Measurements from ENCODE around the gene CCDC171. TPM values are rescaled to one million over a fixed set of nuclear protein-coding genes. Genes with fewer than 3 reads are reported as not detected.

The CCDC171 gene
- total RNA-seq, 1 experiment from 2014 or later: 2.6 TPM

DNA sequence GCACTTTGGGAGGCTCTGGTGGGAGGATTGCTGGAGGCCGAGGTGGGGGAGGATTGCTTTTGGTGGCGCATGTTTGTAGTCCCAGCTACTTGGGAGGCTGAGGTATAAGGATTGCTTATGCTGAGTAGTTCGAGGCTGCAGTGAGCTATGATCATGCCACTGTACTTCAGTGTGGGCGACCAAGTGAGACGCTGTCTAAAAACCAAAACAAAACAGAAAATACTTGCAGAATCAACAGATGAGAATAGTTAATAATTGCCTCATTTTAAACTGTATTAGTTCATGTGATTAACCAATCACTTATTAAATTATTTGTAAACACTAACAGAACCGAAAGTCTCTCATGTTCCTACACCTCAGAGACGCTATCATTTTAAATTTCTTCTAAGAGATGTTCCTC lies 118.1 kb downstream of the CCDC171 start:
- no TSS peak for BruUV-seq (replicated peaks)
- no peaks in the 10 kb centered on the region for H3K9me3 ChIP-seq (ENCODE audit: control insufficient read depth in 1 of 2, insufficient read depth in 1 of 2, low read depth in 1 of 2, low read length in 2 of 2)
- no peaks in the 10 kb centered on the region for H3K9me2 ChIP-seq (ENCODE audit: insufficient read depth)
- H3K27ac ChIP-seq (ENCODE audit: low read depth, low read length): no peak overlapping the region
- no peaks in the 10 kb centered on the region for H3K27me3 ChIP-seq (ENCODE audit: insufficient read depth, low read length)
- no peak for DNase-seq (ENCODE audit: low read depth, low spot score)
- H3K9ac ChIP-seq (ENCODE audit: low read length): no peak overlapping the region
- H3K4me2 ChIP-seq (ENCODE audit: low read length): no peak overlapping the region
- intact Hi-C loops (cut with micrococcal nuclease): no loop called here
- no peak overlapping the region for H2AFZ ChIP-seq (ENCODE audit: low read depth, low read length, poor library complexity, severe bottlenecking)
- H3K4me1 ChIP-seq (ENCODE audit: control insufficient read depth in 1 of 2, insufficient read depth in 2 of 2, low read length in 2 of 2): no peaks in the 10 kb centered on the region
- ATAC-seq: no peak
- ChIA-PET CTCF (no interaction called here), POLR2A (no interaction called here), RAD21 (ENCODE audit: low non-redundant PET in 1 of 2, low total read pairs in 2 of 2, uncharacterized antibody in 2 of 2, unreplicated experiment in 2 of 2) (no interaction called here)
- no peaks in the 10 kb centered on the region for H4K20me1 ChIP-seq (ENCODE audit: insufficient read depth)
- no peaks in the 10 kb centered on the region for H3K79me2 ChIP-seq (ENCODE audit: insufficient read depth, low read length)
- no peak overlapping the region for H3K4me3 ChIP-seq (replicated peaks in 1 of 2; ENCODE audit: low read depth in 1 of 2, low read length in 2 of 2)
- H3K36me3 ChIP-seq (ENCODE audit: control insufficient read depth in 1 of 2, insufficient read depth in 2 of 2, low read length in 2 of 2): no peaks in the 10 kb centered on the region
- no peak for TF ChIP-seq SRF (IDR thresholded peaks at IDR 0.05; ENCODE audit: low read depth)
- no peak for TF ChIP-seq POLR2AphosphoS5 (IDR thresholded peaks at IDR 0.05; ENCODE audit: low read depth, low read length)
- TF ChIP-seq, protein P1, sequence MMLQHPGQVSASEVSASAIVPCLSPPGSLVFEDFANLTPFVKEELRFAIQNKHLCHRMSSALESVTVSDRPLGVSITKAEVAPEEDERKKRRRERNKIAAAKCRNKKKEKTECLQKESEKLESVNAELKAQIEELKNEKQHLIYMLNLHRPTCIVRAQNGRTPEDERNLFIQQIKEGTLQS (IDR thresholded peaks at IDR 0.05): no peak
- TF ChIP-seq POLR2A (IDR thresholded peaks at IDR 0.05; ENCODE audit: borderline replicate concordance, extremely low read depth, insufficient read depth, insufficient read length): no peak
- TF ChIP-seq FOSL1 (IDR thresholded peaks at IDR 0.05; ENCODE audit: low read depth): no peak
- TF ChIP-seq ELF1 (IDR thresholded peaks at IDR 0.05; ENCODE audit: borderline replicate concordance, low read depth): no peak
- TF ChIP-seq CEBPB (IDR thresholded peaks at IDR 0.05; ENCODE audit: low read depth): no peak
- TF ChIP-seq CBX3 (IDR thresholded peaks at IDR 0.05; ENCODE audit: low read depth): no peak
- no peak for TF ChIP-seq TCF7L2 (IDR thresholded peaks at IDR 0.05; ENCODE audit: borderline replicate concordance, extremely low read depth, insufficient read depth, insufficient read length)

DNA sequence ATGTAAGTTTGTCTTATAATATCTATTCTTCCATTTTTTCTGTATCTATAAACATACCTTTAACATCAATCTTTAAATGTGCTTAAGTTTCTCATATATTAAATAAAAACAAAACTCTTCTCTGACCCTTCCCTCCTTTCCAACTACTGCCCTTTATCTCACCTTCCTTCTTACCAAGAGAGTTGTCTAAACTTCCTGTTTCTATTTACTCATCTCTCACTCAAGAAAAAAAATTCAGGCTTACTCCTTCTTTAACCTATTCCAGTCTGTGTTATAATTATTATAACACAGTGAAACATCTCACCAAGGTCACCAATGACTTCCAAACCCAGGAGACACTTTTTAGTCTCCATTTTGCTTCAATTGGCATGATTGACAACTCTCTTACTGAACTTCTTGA lies 140.9 kb downstream of the CCDC171 start:
- Histone ChIP-seq H3K9me3 (ENCODE audit: control insufficient read depth in 1 of 2, insufficient read depth in 1 of 2, low read depth in 1 of 2, low read length in 2 of 2) (no peaks in the 10 kb centered on the region), H3K4me1 (ENCODE audit: control insufficient read depth in 1 of 2, insufficient read depth in 2 of 2, low read length in 2 of 2) (peaks cover 12 to 14% of the 10 kb centered on the region in 2 experiments; a peak in 3 of 4 replicates), H3K9ac (ENCODE audit: low read length) (no peak overlapping the region), H3K36me3 (ENCODE audit: control insufficient read depth in 1 of 2, insufficient read depth in 2 of 2, low read length in 2 of 2) (no peaks in the 10 kb centered on the region), H3K79me2 (ENCODE audit: insufficient read depth, low read length) (no peaks in the 10 kb centered on the region), H3K4me2 (ENCODE audit: low read length) (no peak overlapping the region), H3K9me2 (ENCODE audit: insufficient read depth) (no peaks in the 10 kb centered on the region), H3K27ac (ENCODE audit: low read depth, low read length) (no peak overlapping the region), H3K27me3 (ENCODE audit: insufficient read depth, low read length) (no peaks in the 10 kb centered on the region), H4K20me1 (ENCODE audit: insufficient read depth) (no peaks in the 10 kb centered on the region), H2AFZ (ENCODE audit: low read depth, low read length, poor library complexity, severe bottlenecking) (no peak overlapping the region), H3K4me3 (replicated peaks in 1 of 2; ENCODE audit: low read depth in 1 of 2, low read length in 2 of 2) (no peak overlapping the region)
- ChIA-PET POLR2A (no interaction called here), CTCF (no interaction called here), RAD21 (ENCODE audit: low non-redundant PET in 1 of 2, low total read pairs in 2 of 2, uncharacterized antibody in 2 of 2, unreplicated experiment in 2 of 2) (no interaction called here)
- intact Hi-C loops (cut with micrococcal nuclease): no loop called here
- ATAC-seq (no peak), DNase-seq (ENCODE audit: low read depth, low spot score) (no peak)
- no TSS peak for BruUV-seq (replicated peaks)
- no peak for TF ChIP-seq POLR2A (IDR thresholded peaks at IDR 0.05; ENCODE audit: borderline replicate concordance, extremely low read depth, insufficient read depth, insufficient read length)
- TF ChIP-seq RAD21 (IDR thresholded peaks at IDR 0.05; ENCODE audit: low read depth): no peak
- no peak for TF ChIP-seq SP1 (IDR thresholded peaks at IDR 0.05; ENCODE audit: low read depth)
- no peak for TF ChIP-seq YY1 (IDR thresholded peaks at IDR 0.05; ENCODE audit: extremely low read depth, insufficient replicate concordance, low read depth, low read length)
- TF ChIP-seq, protein P1 (IDR thresholded peaks at IDR 0.05): no peak
- TF ChIP-seq, protein P2, sequence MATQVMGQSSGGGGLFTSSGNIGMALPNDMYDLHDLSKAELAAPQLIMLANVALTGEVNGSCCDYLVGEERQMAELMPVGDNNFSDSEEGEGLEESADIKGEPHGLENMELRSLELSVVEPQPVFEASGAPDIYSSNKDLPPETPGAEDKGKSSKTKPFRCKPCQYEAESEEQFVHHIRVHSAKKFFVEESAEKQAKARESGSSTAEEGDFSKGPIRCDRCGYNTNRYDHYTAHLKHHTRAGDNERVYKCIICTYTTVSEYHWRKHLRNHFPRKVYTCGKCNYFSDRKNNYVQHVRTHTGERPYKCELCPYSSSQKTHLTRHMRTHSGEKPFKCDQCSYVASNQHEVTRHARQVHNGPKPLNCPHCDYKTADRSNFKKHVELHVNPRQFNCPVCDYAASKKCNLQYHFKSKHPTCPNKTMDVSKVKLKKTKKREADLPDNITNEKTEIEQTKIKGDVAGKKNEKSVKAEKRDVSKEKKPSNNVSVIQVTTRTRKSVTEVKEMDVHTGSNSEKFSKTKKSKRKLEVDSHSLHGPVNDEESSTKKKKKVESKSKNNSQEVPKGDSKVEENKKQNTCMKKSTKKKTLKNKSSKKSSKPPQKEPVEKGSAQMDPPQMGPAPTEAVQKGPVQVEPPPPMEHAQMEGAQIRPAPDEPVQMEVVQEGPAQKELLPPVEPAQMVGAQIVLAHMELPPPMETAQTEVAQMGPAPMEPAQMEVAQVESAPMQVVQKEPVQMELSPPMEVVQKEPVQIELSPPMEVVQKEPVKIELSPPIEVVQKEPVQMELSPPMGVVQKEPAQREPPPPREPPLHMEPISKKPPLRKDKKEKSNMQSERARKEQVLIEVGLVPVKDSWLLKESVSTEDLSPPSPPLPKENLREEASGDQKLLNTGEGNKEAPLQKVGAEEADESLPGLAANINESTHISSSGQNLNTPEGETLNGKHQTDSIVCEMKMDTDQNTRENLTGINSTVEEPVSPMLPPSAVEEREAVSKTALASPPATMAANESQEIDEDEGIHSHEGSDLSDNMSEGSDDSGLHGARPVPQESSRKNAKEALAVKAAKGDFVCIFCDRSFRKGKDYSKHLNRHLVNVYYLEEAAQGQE (IDR thresholded peaks at IDR 0.05; ENCODE audit: low read depth): no peak
- TF ChIP-seq, protein P3, sequence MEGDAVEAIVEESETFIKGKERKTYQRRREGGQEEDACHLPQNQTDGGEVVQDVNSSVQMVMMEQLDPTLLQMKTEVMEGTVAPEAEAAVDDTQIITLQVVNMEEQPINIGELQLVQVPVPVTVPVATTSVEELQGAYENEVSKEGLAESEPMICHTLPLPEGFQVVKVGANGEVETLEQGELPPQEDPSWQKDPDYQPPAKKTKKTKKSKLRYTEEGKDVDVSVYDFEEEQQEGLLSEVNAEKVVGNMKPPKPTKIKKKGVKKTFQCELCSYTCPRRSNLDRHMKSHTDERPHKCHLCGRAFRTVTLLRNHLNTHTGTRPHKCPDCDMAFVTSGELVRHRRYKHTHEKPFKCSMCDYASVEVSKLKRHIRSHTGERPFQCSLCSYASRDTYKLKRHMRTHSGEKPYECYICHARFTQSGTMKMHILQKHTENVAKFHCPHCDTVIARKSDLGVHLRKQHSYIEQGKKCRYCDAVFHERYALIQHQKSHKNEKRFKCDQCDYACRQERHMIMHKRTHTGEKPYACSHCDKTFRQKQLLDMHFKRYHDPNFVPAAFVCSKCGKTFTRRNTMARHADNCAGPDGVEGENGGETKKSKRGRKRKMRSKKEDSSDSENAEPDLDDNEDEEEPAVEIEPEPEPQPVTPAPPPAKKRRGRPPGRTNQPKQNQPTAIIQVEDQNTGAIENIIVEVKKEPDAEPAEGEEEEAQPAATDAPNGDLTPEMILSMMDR (IDR thresholded peaks at IDR 0.05 in 2 of 3, conservative IDR thresholded peaks at IDR 0.05 in 1 of 3; ENCODE audit: borderline replicate concordance in 1 of 3, insufficient read depth in 1 of 3, low read depth in 2 of 3, low read length in 2 of 3): no peak
- TF ChIP-seq ZFX (IDR thresholded peaks at IDR 0.05): no peak
- TF ChIP-seq CEBPB (IDR thresholded peaks at IDR 0.05; ENCODE audit: low read depth): no peak
- TF ChIP-seq, protein P4, sequence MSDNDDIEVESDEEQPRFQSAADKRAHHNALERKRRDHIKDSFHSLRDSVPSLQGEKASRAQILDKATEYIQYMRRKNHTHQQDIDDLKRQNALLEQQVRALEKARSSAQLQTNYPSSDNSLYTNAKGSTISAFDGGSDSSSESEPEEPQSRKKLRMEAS (IDR thresholded peaks at IDR 0.05): no peak
